KOPT-K1 (cell line): ENCODE results near the gene FAM163A.
"Not testable (repeated sequence)": the region's sequence is repeated elsewhere in the genome, so short reads cannot be mapped to it uniquely, and the experiment has no call there.

Experiments used
- H3K27ac ChIP-seq: fragments of 200-600 bp; sonication (generic); 2 replicates; pipeline ENCODE4 v1.5.1; 2016; ENCODE audit warnings: antibody characterized with exemption, mild to moderate bottlenecking, low read depth, low read length; ENCODE audit not compliant: poor library complexity, severe bottlenecking
- H3K36me3 ChIP-seq: fragments of 200-600 bp; sonication (generic); 2 replicates; pipeline ENCODE4 v1.5.1; 2017; ENCODE audit warnings: antibody characterized with exemption, mild to moderate bottlenecking, low read length, moderate library complexity; ENCODE audit not compliant: insufficient read depth
- H3K9me3 ChIP-seq: fragments of 200-600 bp; sonication (generic); 2 replicates; pipeline ENCODE4 v1.5.1; 2017; ENCODE audit warnings: antibody characterized with exemption, low read length, mild to moderate bottlenecking; ENCODE audit not compliant: insufficient read depth, poor library complexity, severe bottlenecking

FAM163A gene

DNA sequence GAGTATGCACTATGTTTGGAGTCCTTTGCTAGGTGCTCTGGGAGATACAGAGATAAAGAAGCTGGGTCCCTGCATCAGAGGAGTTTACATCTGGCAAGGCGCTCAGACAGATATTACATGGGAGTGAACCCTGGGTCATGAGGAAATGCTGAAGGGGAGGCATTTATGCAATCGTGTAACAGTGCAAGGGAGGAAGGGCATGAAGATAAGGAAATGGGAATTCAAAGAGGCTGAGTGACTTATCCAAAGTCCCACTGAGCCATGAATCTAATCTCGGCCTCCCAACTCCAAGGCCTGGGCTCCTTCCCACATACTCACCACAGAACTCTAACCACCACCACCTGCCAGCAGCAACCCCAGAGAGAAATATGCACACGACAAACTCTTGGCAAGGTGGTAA, 51.6 kb downstream of the FAM163A start:
- H3K9me3 ChIP-seq: no peaks in the 10 kb centered on the region
- no peaks in the 10 kb centered on the region for H3K36me3 ChIP-seq
- H3K27ac ChIP-seq: no peak overlapping the region

DNA sequence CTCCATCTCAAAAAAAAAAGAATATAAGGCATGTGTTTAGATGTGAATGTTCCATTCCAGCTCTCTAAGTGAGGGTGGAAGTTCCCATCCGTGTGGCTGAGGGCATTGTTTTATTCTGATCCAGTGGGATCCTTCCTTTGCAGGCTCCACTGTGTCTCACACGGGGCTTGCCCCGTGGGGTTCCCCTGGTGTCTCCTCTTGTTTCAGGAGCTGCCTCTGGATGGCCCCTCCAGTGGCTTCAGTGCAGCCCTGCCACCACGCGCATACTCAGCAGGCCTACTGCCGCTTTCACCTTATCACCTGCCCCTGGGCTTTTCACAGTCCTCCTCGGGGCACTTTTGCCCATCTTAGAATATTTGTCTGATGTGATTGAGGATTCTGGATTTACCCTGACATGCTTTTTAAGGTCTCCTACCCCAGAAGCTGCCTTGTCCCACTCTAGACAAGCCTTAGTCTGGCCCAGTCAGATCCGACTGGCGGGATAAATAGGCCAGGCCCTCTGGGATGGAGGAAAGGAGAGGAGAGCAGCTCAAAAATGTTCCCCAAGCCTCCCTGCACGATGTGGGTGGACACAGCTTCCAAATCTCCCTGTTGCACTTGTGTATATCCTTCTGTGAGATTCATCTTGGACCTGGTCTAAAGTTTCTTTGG, 55.2 kb downstream of the FAM163A start:
- no peaks in the 10 kb centered on the region for H3K36me3 ChIP-seq
- H3K9me3 ChIP-seq: no peaks in the 10 kb centered on the region
- H3K27ac ChIP-seq: no peak overlapping the region

DNA sequence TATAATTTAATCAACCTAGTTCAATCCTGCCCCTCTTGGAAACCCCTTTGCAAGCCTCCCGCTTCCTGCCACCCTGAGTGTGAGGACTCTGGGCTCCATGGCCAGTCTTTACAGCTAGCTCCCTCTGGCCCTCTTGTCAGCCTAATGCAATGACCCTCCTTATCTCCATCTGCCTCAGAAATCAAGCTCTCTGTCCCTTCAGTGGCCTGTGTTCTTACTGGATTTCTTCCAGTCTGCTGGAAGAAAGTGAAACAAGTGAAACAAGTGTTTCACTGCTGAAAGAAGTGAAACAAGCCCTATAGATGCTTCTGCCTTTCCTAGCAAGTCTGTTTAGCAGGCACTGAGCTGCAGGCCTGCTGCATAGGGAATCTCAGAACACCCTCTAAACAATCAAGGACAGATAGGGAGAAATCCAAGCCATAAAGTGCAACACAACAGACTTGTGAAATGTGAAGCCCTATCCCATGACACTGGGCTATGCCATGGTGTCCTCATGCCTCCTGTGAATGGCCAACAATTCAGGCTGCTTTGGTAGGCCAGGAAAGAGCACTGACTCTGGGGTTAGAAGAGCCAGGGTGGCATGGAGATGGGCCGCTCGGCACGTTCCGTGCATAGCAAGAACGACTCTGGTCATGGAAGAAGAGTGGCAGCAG, 55.9 kb downstream of the FAM163A start:
- no peaks in the 10 kb centered on the region for H3K36me3 ChIP-seq
- H3K9me3 ChIP-seq: no peaks in the 10 kb centered on the region
- no peak overlapping the region for H3K27ac ChIP-seq

DNA sequence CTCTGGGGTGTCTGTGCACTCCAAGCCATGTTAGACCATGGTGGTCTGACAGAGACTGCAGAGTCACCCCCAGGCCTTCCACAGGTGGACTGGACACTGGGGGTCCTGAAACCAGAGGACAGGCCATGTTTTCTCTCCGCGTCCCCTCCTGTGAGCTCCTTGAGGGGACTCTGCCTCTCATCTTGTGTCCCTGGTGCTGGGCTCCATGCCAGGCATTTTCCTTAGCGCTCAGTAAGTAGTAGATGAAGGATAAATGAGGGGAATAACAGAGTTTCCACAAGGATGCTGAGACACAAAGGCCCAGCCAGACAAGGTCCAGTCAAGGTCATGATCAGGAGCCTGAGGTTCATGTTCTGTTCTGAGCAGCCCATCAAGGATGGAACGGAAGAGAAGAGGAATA, 57.4 kb downstream of the FAM163A start:
- H3K27ac ChIP-seq: no peak overlapping the region
- H3K36me3 ChIP-seq: no peaks in the 10 kb centered on the region
- no peaks in the 10 kb centered on the region for H3K9me3 ChIP-seq

DNA sequence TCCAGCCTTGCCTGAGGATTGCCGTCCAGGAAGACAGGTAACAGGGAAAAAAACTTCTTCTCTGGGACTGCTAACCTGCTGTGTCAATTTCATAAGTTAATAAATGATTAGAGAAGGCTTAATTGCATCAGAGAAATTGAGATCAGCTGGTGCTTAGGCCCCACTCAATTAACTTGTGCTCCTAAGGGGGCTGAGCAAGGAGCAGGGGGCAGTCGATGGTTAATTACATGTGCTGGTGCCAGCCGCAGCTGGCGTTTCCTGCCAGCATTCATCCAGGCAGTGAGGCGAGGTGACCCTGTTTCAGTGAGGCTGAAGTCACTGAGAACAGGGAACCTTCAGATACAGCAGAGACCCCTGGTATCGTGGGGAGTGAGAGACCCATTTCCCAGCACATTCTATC, 60.0 kb downstream of the FAM163A start:
- Histone ChIP-seq H3K36me3 (no peaks in the 10 kb centered on the region), H3K27ac (no peak overlapping the region), H3K9me3 (no peaks in the 10 kb centered on the region)

DNA sequence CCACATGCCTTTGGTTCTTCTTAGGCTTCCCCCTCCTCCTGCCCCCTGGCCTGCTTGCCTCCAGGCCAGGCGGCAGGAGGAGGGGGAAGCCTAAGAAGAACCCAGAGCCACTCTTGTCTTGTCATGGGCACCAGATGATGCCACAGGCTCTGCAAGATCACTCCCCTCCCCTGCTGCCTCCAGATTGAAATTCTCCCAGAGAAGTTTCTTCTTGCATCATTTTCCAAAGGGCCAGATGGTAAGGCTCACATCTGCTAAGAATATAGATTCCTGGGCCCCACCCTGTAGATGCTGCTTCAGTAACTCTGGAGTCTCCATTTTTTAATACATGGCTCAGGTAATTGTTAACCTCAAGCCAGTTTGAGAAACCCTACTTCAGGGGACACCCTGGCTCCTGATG, 60.8 kb downstream of the FAM163A start:
- H3K36me3 ChIP-seq: no peaks in the 10 kb centered on the region
- H3K27ac ChIP-seq: no peak overlapping the region
- no peaks in the 10 kb centered on the region for H3K9me3 ChIP-seq

DNA sequence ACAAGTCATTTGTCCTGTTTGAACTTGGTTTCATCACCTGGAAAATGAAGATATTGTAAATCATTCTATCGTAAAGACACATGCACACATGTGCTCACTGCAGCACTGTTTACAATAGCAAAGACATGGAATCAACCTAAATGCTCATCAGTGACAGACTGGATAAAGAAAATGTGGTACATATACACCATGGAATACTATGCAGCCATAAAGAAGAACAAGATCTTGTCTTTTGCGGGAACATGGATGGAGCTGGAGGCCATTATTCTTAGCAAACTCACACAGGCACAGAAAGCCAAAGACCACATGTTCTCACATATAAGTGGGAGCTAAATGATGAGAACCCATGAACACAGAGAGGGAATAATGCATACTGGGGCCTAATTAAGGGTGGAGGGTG, 61.3 kb downstream of the FAM163A start:
- not testable (repeated sequence) for H3K9me3 ChIP-seq, H3K36me3 ChIP-seq, H3K27ac ChIP-seq

DNA sequence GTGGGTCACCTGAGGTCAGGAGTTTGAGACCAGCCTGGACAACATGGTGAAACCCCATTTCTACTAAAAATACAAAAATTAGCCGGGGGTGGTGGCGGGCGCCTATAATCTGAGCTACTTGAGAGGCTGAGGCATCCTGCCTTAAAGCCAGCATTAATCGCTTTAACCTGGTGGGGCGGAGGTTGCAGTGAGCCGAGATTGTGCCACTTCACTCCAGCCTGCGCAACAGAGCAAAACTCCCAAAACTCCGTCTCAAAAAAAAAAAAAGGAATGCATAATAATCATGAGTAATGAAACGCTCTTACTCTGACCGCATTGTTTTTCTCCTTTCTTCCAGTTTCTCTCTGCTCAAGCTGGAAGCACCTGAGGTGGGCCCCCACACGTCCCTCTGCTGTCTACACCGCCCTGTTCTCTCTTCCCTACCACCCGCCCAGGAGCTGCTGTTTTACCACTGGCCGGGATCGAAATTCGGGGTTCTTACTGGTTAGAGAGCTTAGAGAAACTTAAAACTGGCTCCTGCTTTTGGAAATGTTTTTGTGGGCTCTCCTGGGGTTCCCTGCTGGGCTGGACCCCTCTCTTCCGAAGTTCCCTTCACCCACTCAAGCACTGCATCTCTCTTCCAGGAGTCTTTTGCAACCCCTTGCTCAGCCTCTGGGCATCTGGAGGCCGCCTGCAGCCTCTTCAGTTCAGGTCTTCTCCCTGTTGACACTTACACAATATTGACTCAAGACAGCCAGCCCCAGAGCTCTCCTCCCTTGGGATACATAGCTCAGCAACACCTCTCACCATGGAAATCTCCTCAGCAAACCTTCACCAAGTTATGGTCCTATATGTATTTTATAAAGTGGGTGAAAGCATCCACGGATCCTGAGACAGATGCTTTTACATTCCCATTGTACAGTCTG, 62.5 kb downstream of the FAM163A start:
- Histone ChIP-seq H3K27ac (no peak overlapping the region), H3K9me3 (no peaks in the 10 kb centered on the region), H3K36me3 (no peaks in the 10 kb centered on the region)

DNA sequence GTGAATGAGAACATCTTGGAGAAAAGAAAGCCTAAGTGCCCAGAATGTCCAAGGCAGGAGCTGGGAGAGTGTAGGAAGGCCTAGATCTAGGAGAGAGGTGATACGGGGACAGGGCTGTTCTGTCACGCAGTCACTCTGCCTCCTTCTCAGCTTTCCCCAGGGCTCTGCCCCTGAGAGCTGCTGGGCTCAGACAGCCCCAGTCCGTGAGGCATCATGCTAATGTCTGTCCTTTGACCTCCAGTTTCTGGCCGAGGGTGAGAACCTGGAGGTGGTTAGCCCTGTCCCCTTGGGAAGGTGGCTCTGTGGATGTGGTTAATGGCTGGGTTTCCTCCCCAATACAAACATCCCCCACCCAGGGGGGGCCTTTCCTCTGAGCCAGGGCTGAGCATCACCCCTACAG, 63.2 kb downstream of the FAM163A start:
- Histone ChIP-seq H3K36me3 (no peaks in the 10 kb centered on the region), H3K9me3 (no peaks in the 10 kb centered on the region), H3K27ac (no peak overlapping the region)

DNA sequence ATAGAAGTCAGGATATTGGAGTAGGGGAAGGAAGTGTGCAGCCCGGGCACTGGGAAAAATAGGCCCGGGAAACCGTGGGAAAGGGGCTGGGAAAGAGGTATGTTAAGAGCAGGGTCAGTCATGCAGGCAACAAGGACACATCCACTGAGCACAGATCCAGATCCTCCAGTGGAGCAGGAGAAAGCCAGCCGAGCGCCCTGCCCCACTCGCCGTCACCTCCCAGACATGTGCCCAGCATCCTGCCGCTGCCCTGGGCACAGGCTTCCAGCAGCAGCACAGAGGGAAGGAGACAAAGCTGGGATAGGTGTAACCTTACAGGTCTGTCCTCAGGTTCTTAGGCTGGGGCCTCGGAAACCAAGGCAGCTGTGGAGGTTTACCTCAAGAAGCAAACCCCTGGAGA, 64.2 kb downstream of the FAM163A start:
- H3K36me3 ChIP-seq: no peaks in the 10 kb centered on the region
- no peak overlapping the region for H3K27ac ChIP-seq
- H3K9me3 ChIP-seq: no peaks in the 10 kb centered on the region

DNA sequence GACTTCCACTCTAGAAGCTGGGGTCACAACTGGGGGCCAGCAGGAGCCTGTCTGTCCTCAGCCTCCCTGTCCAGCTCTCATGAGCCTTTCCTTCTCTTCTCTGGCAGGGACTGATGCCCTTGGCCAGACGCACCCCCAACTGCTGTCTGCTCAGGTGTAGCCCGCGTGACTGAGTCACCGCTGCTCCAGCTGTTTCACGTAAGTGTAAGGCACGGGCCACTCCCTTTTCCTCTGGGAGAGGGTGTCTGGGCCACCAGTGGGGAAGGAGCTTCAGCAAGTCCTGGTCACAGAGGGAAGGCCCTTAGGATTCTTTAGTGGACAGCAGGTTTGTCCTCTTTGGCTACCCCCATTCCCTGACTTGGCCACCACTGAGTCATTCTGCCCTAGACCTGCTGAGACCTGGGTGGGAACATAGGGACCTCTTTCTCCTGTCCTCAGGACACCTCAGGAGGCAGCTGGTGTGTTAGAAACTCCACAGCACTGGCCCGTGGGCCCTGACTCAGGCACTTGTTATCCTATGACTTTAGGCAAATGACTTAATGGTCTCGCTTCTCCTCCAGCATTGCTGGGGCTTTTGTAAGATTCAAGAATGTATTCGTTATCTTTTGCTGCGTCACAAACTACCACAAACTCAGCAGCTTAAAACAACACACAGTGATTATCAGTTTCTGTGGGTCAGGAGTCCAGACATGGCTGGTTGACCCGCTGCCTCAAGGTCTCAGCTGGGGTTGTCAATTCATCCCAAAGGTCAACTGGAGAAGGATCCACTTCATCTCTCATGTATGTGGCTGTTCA, 64.8 kb downstream of the FAM163A start:
- H3K27ac ChIP-seq: no peak overlapping the region
- H3K9me3 ChIP-seq: no peaks in the 10 kb centered on the region
- H3K36me3 ChIP-seq: no peaks in the 10 kb centered on the region

DNA sequence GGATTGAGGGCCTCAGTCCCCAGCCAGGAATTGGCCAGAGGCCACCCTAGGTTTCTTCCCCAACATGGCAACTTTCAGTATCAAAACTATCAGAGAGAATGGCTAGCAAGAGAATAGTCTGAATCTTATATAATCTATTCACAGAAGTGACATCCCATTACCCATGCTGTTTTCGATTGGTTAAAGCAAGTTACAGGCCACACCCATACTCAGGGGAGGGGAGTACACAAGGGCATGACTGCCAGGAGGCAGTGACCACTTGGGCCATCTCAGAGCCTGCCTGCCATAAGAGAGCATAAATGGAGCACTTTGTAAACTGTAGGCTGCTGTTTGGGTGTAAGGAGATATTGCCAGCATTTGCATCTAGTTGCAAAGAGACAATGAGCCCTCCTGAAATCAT, 65.4 kb downstream of the FAM163A start:
- no peaks in the 10 kb centered on the region for H3K9me3 ChIP-seq
- no peaks in the 10 kb centered on the region for H3K36me3 ChIP-seq
- no peak overlapping the region for H3K27ac ChIP-seq

DNA sequence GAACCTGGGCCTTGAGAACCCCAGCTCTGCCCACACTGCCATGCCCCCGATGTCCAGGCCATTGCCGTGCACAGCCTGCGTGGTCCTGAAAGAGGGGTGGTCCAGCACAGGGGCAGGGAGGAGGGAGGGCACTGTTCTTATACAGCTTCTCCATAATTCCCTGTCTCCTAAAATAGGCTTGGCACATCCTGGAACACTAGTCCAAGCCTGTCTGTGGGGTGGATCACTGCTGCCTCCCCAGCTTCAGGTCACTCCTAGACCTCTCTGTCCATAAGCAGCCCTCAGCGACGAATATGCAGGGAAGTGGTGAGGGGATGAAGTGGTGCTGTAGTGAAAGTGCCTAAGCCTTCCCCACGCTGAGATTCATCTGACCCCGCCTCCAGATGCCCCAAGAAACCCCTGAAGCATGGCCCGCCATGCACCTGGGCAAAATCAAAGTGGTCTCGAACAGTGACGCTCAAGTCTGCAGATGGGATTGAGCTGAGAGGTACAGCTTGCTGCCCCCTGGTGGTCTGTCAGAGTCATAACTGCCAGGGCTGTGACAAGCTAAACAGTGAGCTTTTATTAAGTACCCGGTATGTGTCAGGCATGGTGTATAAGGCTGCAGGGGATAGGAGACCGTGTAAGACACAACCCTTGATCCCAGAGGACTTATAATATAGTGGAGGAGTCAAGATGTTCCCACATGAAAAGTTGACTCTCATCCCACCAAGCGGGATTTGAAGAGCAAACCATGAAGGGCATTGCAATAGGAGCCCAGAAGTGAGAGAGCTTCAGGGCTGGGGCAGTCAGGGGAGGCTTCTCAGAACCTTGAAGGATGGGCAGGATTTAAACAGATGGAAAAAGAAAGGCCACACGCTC, 66.6 kb downstream of the FAM163A start:
- Histone ChIP-seq H3K9me3 (no peaks in the 10 kb centered on the region), H3K27ac (no peak overlapping the region), H3K36me3 (no peaks in the 10 kb centered on the region)

DNA sequence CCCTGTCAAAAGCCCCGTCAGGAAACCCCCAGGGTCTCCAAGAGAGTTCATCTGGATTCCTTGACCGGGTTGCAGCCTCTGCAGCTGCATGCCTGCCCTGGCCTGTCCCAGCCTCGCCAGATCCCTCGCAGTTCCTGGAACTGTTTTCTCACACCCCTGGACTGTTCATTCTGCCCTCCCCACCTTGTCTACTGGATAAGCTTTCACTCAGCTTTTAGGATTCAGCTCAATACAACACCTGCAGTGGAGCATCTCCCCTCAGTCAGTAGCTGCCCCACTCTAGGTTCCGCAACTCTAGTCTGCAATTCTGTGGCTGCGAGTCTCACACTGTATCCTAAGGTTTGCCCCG, 67.2 kb downstream of the FAM163A start:
- H3K36me3 ChIP-seq: no peaks in the 10 kb centered on the region
- H3K9me3 ChIP-seq: no peaks in the 10 kb centered on the region
- no peak overlapping the region for H3K27ac ChIP-seq
